Erythroblast (primary cell): ENCODE measurements around the gene GSTT4.

Experiments used
- GATA1 ChIP-seq: IDR thresholded peaks from 2 replicates; pipeline ENCODE4 v1.6.1; 2011; ENCODE audit warnings: low read depth, mild to moderate bottlenecking, control low read depth, low read length, moderate library complexity
- POLR2A ChIP-seq: IDR thresholded peaks from 2 replicates; pipeline ENCODE4 v1.6.1; 2011; ENCODE audit warnings: mild to moderate bottlenecking, low read length

DNA sequence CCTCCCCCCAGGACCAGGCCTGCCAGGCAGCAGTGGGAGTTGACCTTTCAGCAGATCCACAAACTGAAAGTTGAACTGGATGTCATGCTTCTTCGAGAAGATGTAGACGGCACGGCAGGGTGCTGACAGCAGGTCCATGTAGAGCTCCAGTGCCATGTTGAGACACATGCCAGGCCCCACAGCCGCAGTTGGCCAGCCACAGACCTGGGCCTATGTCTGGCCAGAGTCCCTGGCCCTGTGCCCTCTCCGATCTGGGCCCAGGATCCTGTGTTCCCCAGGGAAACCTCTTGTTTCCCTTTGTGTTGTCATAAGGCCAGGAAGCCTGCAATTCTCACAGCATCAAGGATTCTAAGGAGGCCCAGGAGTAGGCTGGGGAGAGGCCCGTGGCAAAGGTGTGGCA, at the start of gene GSTT4:
- TF ChIP-seq POLR2A: no peak
- TF ChIP-seq GATA1: no peak
